Measurements from ENCODE around the gene PLCB3.

The PLCB3 gene

GRCh38 chr11:64249563-64250414 is 1.5 kb upstream of the PLCB3 start:
- DNase-seq (ENCODE audit: low read depth in 2 of 2) = no peak

GRCh38 chr11:64250415-64251015 is 815 bp upstream of the PLCB3 start:
- no peak for DNase-seq (ENCODE audit: low read depth in 2 of 2)

- DNase-seq (ENCODE audit: low read depth in 2 of 2) = no peak
Measured at GRCh38 chr11:64251753-64252002, 348 bp downstream of the PLCB3 start.

GRCh38 chr11:64252003-64252872 is 908 bp downstream of the PLCB3 start:
- no peak for DNase-seq (ENCODE audit: low read depth in 2 of 2)

GRCh38 chr11:64253043-64253442 is 1.7 kb downstream of the PLCB3 start:
- DNase-seq (ENCODE audit: low read depth in 2 of 2) = no peak

- DNase-seq (ENCODE audit: low read depth in 2 of 2) = no peak
Measured at GRCh38 chr11:64253481-64253880, 2.2 kb downstream of the PLCB3 start.

GRCh38 chr11:64254326-64254725 is 3.0 kb downstream of the PLCB3 start:
- DNase-seq (ENCODE audit: low read depth in 2 of 2) = no peak

- DNase-seq (ENCODE audit: low read depth in 2 of 2) = no peak
Measured at GRCh38 chr11:64255135-64256128, 4.1 kb downstream of the PLCB3 start.

GRCh38 chr11:64256300-64256699 is 5.0 kb downstream of the PLCB3 start:
- no peak for DNase-seq (ENCODE audit: low read depth in 2 of 2)

- DNase-seq (ENCODE audit: low read depth in 2 of 2) = no peak
Measured at GRCh38 chr11:64258356-64258755, 7.0 kb downstream of the PLCB3 start.

- no peak for DNase-seq (ENCODE audit: low read depth in 2 of 2)
Measured at GRCh38 chr11:64258946-64259532, 7.7 kb downstream of the PLCB3 start.

- no peak for DNase-seq (ENCODE audit: low read depth in 2 of 2)
Measured at GRCh38 chr11:64259533-64260067, 8.3 kb downstream of the PLCB3 start.

GRCh38 chr11:64260147-64260708 is 8.9 kb downstream of the PLCB3 start:
- no peak for DNase-seq (ENCODE audit: low read depth in 2 of 2)

GRCh38 chr11:64261556-64262080 is 10.3 kb downstream of the PLCB3 start:
- no peak for DNase-seq (ENCODE audit: low read depth in 2 of 2)

GRCh38 chr11:64262271-64263002 is 11.1 kb downstream of the PLCB3 start:
- DNase-seq (ENCODE audit: low read depth in 2 of 2) = no peak

- no peak for DNase-seq (ENCODE audit: low read depth in 2 of 2)
Measured at GRCh38 chr11:64263021-64263946, 12.0 kb downstream of the PLCB3 start.

- DNase-seq (ENCODE audit: low read depth in 2 of 2) = no peak
Measured at GRCh38 chr11:64263947-64264317, 12.6 kb downstream of the PLCB3 start.

GRCh38 chr11:64264371-64264852 is 13.1 kb downstream of the PLCB3 start:
- no peak for DNase-seq (ENCODE audit: low read depth in 2 of 2)
